Transverse colon (tissue), 4 donors: ENCODE data around the gene UBE2Q1.

ENCODE experiments used
- EP300 ChIP-seq: sonication (generic); formaldehyde crosslinking; IDR thresholded peaks from one replicate; pipeline ENCODE4 v1.6.1; 2017; ENCODE audit warnings: antibody characterized with exemption, low read depth
- POLR2AphosphoS5 ChIP-seq, 3 donors: sonication (generic); formaldehyde crosslinking; IDR thresholded peaks; one replicate each; pipeline ENCODE4 v1.6.1; 2016; ENCODE audit warnings: antibody characterized with exemption in 3 of 3
- TF ChIP-seq, protein P1 (sequence below), 5 experiments: fragments of 200-600 bp in 3 of 5; fragments of 450-650 bp in 2 of 5; sonication (generic) in 3 of 5; IDR thresholded peaks; 1 replicate in 2 of 5; 2 replicates in 3 of 5; pipeline ENCODE4 v1.5.1; 2016 to 2017; ENCODE audit warnings: antibody characterized with exemption in 5 of 5, inconsistent platforms in 3 of 5, mild to moderate bottlenecking in 2 of 5, moderate library complexity in 1 of 5

- TF ChIP-seq, protein P1, sequence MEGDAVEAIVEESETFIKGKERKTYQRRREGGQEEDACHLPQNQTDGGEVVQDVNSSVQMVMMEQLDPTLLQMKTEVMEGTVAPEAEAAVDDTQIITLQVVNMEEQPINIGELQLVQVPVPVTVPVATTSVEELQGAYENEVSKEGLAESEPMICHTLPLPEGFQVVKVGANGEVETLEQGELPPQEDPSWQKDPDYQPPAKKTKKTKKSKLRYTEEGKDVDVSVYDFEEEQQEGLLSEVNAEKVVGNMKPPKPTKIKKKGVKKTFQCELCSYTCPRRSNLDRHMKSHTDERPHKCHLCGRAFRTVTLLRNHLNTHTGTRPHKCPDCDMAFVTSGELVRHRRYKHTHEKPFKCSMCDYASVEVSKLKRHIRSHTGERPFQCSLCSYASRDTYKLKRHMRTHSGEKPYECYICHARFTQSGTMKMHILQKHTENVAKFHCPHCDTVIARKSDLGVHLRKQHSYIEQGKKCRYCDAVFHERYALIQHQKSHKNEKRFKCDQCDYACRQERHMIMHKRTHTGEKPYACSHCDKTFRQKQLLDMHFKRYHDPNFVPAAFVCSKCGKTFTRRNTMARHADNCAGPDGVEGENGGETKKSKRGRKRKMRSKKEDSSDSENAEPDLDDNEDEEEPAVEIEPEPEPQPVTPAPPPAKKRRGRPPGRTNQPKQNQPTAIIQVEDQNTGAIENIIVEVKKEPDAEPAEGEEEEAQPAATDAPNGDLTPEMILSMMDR (IDR thresholded peaks at IDR 0.05): no peak
- TF ChIP-seq EP300: no peak
- no peak for TF ChIP-seq POLR2AphosphoS5 (IDR thresholded peaks at IDR 0.05)
These were observed 17.2 kb downstream of the UBE2Q1 start for GRCh38 chr1:154541231-154541630.
